Thyroid gland (tissue), 4 donors: ENCODE results near the gene UBE2V1.

ENCODE experiments used
- CTCF ChIP-seq, 6 experiments: fragments of 200-600 bp in 3 of 6; fragments of 450-650 bp in 3 of 6; sonication (generic) in 3 of 6; IDR thresholded peaks; one replicate each; pipeline ENCODE4 v1.5.1; 2016 to 2019; ENCODE audit warnings: antibody characterized with exemption in 6 of 6, mild to moderate bottlenecking in 2 of 6, inconsistent platforms in 1 of 6, moderate library complexity in 1 of 6
- POLR2A ChIP-seq, 2 donors: fragments of 450-650 bp; IDR thresholded peaks; one replicate each; pipeline ENCODE4 v1.6.1; 2017; ENCODE audit warnings: antibody characterized with exemption in 2 of 2, mild to moderate bottlenecking in 2 of 2, moderate library complexity in 1 of 2

- TF ChIP-seq POLR2A (IDR thresholded peaks at IDR 0.05) (no peak), CTCF (IDR thresholded peaks at IDR 0.05) (no peak)
These were observed 44.8 kb downstream of the UBE2V1 start for GRCh38 chr20:50068041-50068651.
